HEK293 (cell line): ENCODE data around the gene ATP6V0C.

Experiments used
- CTCF ChIA-PET: fragments of 350-600 bp; formaldehyde crosslinking; extraction: SDS; loops from one replicate; lab custom pipeline; 2021; ENCODE audit warnings: antibody characterized with exemption; lab: Yijun Ruan, JAX
- POLR2A ChIA-PET: fragments of 300-600 bp; formaldehyde crosslinking; extraction: SDS; loops from one replicate; lab custom pipeline; 2020; ENCODE audit warnings: antibody characterized with exemption, inconsistent platforms; lab: Yijun Ruan, JAX
- H3K27ac ChIP-seq: fragments of 200-500 bp; sonication (Bioruptor generic); 2 replicates; pipeline ENCODE4 v1.5.1; 2014; ENCODE audit warnings: low read depth, low read length, control low read depth, inconsistent platforms; ENCODE audit errors: extremely low read depth
- H3K36me3 ChIP-seq, 2 experiments: fragments of 200-500 bp in 1 of 2; sonication (Bioruptor generic) in 1 of 2; 1 replicate in 1 of 2; 2 replicates in 1 of 2; pipeline ENCODE4 v1.5.1; 2014 to 2017; ENCODE audit warnings: inconsistent platforms in 2 of 2, low read length in 2 of 2; ENCODE audit not compliant: control insufficient read depth in 2 of 2, insufficient read depth in 1 of 2
- H3K4me1 ChIP-seq: fragments of 200-500 bp; sonication (Bioruptor generic); 2 replicates; pipeline ENCODE4 v1.5.1; 2014; ENCODE audit warnings: mild to moderate bottlenecking, low read length, inconsistent platforms; ENCODE audit not compliant: control insufficient read depth, insufficient read depth
- H3K4me3 ChIP-seq: 2 replicates; pipeline ENCODE4 v1.5.1; 2011; ENCODE audit warnings: low read depth, mild to moderate bottlenecking, control low read depth, low read length, moderate library complexity
- H3K9me3 ChIP-seq: fragments of 200-500 bp; sonication (Bioruptor generic); 2 replicates; pipeline ENCODE4 v1.5.1; 2014; ENCODE audit warnings: low read depth, low read length, inconsistent platforms; ENCODE audit not compliant: control insufficient read depth, insufficient read depth
- EGR2 ChIP-seq: fragments of 450-650 bp; formaldehyde crosslinking; IDR thresholded peaks from 2 replicates; pipeline ENCODE4 v1.5.1; 2016; ENCODE audit warnings: low read depth, missing biosample characterization, missing genetic modification characterization
- GLI4 ChIP-seq: fragments of 450-650 bp; formaldehyde crosslinking; IDR thresholded peaks from 2 replicates; pipeline ENCODE4 v1.5.1; 2016; ENCODE audit warnings: missing biosample characterization, missing genetic modification characterization
- GLIS1 ChIP-seq: fragments of 450-650 bp; formaldehyde crosslinking; IDR thresholded peaks from 2 replicates; pipeline ENCODE4 v1.5.1; 2016; ENCODE audit warnings: missing biosample characterization, missing genetic modification characterization
- KLF16 ChIP-seq: fragments of 450-650 bp; formaldehyde crosslinking; IDR thresholded peaks from 2 replicates; pipeline ENCODE4 v1.5.1; 2017; ENCODE audit warnings: missing biosample characterization, missing genetic modification characterization
- SCRT1 ChIP-seq: fragments of 450-650 bp; formaldehyde crosslinking; IDR thresholded peaks from 2 replicates; pipeline ENCODE4 v1.5.1; 2016; ENCODE audit warnings: missing biosample characterization, missing genetic modification characterization, borderline replicate concordance
- SP3 ChIP-seq: fragments of 450-650 bp; formaldehyde crosslinking; IDR thresholded peaks from 2 replicates; pipeline ENCODE4 v1.5.1; 2016; ENCODE audit warnings: missing biosample characterization, missing genetic modification characterization
- TCF7L2 ChIP-seq: IDR thresholded peaks from 2 replicates; pipeline ENCODE4 v1.6.1; 2011; ENCODE audit warnings: low read depth, mild to moderate bottlenecking, inconsistent platforms, low read length, moderate library complexity, borderline replicate concordance
- ZFP37 ChIP-seq: fragments of 450-650 bp; formaldehyde crosslinking; IDR thresholded peaks from 2 replicates; pipeline ENCODE4 v1.5.1; 2016; ENCODE audit warnings: missing biosample characterization, missing genetic modification characterization
- ZNF112 ChIP-seq: fragments of 450-650 bp; formaldehyde crosslinking; IDR thresholded peaks from 2 replicates; pipeline ENCODE4 v1.5.0; 2017; ENCODE audit warnings: missing biosample characterization, missing genetic modification characterization
- ZNF114 ChIP-seq: fragments of 450-650 bp; formaldehyde crosslinking; IDR thresholded peaks from 2 replicates; pipeline ENCODE4 v1.5.0; 2017; ENCODE audit warnings: missing biosample characterization, missing genetic modification characterization
- ZNF132 ChIP-seq: fragments of 450-650 bp; formaldehyde crosslinking; IDR thresholded peaks from 2 replicates; pipeline ENCODE4 v1.5.1; 2017; ENCODE audit warnings: missing biosample characterization, missing genetic modification characterization, borderline replicate concordance
- ZNF146 ChIP-seq: fragments of 450-650 bp; formaldehyde crosslinking; IDR thresholded peaks from 2 replicates; pipeline ENCODE4 v1.5.1; 2016; ENCODE audit warnings: missing biosample characterization, missing genetic modification characterization
- ZNF155 ChIP-seq: fragments of 450-650 bp; formaldehyde crosslinking; IDR thresholded peaks from 2 replicates; pipeline ENCODE4 v1.5.1; 2016; ENCODE audit warnings: missing biosample characterization, missing genetic modification characterization
- ZNF169 ChIP-seq: fragments of 450-650 bp; formaldehyde crosslinking; IDR thresholded peaks from 2 replicates; pipeline ENCODE4 v1.5.1; 2016; ENCODE audit warnings: missing biosample characterization, missing genetic modification characterization
- ZNF211 ChIP-seq: fragments of 450-650 bp; formaldehyde crosslinking; IDR thresholded peaks from 2 replicates; pipeline ENCODE4 v1.5.1; 2016; ENCODE audit warnings: low read depth, missing biosample characterization, missing genetic modification characterization
- ZNF544 ChIP-seq: fragments of 450-650 bp; formaldehyde crosslinking; IDR thresholded peaks from 2 replicates; pipeline ENCODE4 v1.5.0; 2017; ENCODE audit warnings: missing biosample characterization, missing genetic modification characterization
- ZNF558 ChIP-seq: fragments of 450-650 bp; formaldehyde crosslinking; IDR thresholded peaks from 2 replicates; pipeline ENCODE4 v1.5.1; 2016; ENCODE audit warnings: missing biosample characterization, missing genetic modification characterization
- ZNF610 ChIP-seq: fragments of 450-650 bp; formaldehyde crosslinking; IDR thresholded peaks from 2 replicates; pipeline ENCODE4 v1.5.1; 2016; ENCODE audit warnings: missing biosample characterization, missing genetic modification characterization, borderline replicate concordance
- ZNF747 ChIP-seq: fragments of 450-650 bp; formaldehyde crosslinking; IDR thresholded peaks from 2 replicates; pipeline ENCODE4 v1.5.1; 2016; ENCODE audit warnings: missing biosample characterization, missing genetic modification characterization
- ZNF76 ChIP-seq: fragments of 450-650 bp; formaldehyde crosslinking; IDR thresholded peaks from 2 replicates; pipeline ENCODE4; 2016; ENCODE audit warnings: low read depth, missing biosample characterization, missing genetic modification characterization, borderline replicate concordance
- TF ChIP-seq, protein P1 (sequence below): fragments of 450-650 bp; formaldehyde crosslinking; IDR thresholded peaks from 2 replicates; pipeline ENCODE4 v1.5.0; 2017; ENCODE audit warnings: missing biosample characterization, missing genetic modification characterization, borderline replicate concordance
- TF ChIP-seq, protein P2 (sequence below): fragments of 450-650 bp; formaldehyde crosslinking; IDR thresholded peaks from 2 replicates; pipeline ENCODE4 v1.5.1; 2017; ENCODE audit warnings: missing biosample characterization, missing genetic modification characterization
- TF ChIP-seq, protein P3 (sequence below): fragments of 450-650 bp; formaldehyde crosslinking; IDR thresholded peaks from 2 replicates; pipeline ENCODE4 v1.5.1; 2016; ENCODE audit warnings: missing biosample characterization, missing genetic modification characterization, borderline replicate concordance
- TF ChIP-seq, protein P4 (sequence below): fragments of 450-650 bp; formaldehyde crosslinking; IDR thresholded peaks from 2 replicates; pipeline ENCODE4 v1.5.1; 2016; ENCODE audit warnings: missing biosample characterization, missing genetic modification characterization

The ATP6V0C gene

DNA sequence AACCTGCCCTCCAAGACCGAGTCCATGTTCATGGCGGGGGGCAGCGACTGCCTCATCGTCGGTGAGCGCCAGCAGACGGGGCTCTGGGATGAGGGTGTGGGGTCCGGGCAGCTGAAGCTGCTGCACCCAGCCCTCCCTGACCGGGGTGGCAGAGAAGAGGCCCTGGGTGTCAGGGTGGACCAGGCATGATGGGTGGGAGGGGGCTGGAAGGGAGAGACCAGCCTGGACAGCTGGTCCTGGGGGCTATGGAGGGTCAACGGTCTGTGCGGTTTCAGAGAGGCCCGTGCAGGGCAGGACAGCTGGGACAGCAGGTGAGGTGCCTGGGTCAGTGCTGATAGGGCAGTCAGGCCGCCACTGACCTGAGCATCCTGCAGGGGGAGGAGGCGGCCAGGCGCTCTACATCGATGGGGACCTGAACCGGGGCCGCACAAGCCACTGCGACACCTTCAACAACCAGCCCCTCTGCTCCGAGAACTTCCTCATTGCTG, 13.3 kb upstream of the ATP6V0C start:
- CTCF ChIA-PET, result interaction anchor here (0.6 to 2.6 kb wide), 18 partner anchors 8 to 305 kb away, joined by 3 to 28 read pairs (median 4); partner anchors contain the start of genes ATP6V0C, CASKIN1, CEMP1 and TEDC2
- Histone ChIP-seq H3K9me3 (no peaks in the 10 kb centered on the region), H3K36me3 (peaks cover 0 to 39% of the 10 kb centered on the region in 2 experiments; a peak in 1 of 3 replicates), H3K4me3 (no peak overlapping the region), H3K27ac (no peak overlapping the region), H3K4me1 (peaks cover 7% of the 10 kb centered on the region)
- POLR2A ChIA-PET, result interaction anchor here (1.2 to 2.1 kb wide), 5 partner anchors 26 to 345 kb away, joined by 4 to 27 read pairs (median 8); partner anchors contain the start of genes TBC1D24 and TRAF7
- TF ChIP-seq, protein P1, sequence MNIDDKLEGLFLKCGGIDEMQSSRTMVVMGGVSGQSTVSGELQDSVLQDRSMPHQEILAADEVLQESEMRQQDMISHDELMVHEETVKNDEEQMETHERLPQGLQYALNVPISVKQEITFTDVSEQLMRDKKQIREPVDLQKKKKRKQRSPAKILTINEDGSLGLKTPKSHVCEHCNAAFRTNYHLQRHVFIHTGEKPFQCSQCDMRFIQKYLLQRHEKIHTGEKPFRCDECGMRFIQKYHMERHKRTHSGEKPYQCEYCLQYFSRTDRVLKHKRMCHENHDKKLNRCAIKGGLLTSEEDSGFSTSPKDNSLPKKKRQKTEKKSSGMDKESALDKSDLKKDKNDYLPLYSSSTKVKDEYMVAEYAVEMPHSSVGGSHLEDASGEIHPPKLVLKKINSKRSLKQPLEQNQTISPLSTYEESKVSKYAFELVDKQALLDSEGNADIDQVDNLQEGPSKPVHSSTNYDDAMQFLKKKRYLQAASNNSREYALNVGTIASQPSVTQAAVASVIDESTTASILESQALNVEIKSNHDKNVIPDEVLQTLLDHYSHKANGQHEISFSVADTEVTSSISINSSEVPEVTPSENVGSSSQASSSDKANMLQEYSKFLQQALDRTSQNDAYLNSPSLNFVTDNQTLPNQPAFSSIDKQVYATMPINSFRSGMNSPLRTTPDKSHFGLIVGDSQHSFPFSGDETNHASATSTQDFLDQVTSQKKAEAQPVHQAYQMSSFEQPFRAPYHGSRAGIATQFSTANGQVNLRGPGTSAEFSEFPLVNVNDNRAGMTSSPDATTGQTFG (tag by site-specific recombination), result no peak
- TF ChIP-seq TCF7L2 (no peak), ZNF146 (tag by site-specific recombination) (0 out of 2 replicates have a peak, but pooled peaks have one; percentile 2), ZNF114 (no peak), ZNF155 (tag by site-specific recombination) (no peak)

DNA sequence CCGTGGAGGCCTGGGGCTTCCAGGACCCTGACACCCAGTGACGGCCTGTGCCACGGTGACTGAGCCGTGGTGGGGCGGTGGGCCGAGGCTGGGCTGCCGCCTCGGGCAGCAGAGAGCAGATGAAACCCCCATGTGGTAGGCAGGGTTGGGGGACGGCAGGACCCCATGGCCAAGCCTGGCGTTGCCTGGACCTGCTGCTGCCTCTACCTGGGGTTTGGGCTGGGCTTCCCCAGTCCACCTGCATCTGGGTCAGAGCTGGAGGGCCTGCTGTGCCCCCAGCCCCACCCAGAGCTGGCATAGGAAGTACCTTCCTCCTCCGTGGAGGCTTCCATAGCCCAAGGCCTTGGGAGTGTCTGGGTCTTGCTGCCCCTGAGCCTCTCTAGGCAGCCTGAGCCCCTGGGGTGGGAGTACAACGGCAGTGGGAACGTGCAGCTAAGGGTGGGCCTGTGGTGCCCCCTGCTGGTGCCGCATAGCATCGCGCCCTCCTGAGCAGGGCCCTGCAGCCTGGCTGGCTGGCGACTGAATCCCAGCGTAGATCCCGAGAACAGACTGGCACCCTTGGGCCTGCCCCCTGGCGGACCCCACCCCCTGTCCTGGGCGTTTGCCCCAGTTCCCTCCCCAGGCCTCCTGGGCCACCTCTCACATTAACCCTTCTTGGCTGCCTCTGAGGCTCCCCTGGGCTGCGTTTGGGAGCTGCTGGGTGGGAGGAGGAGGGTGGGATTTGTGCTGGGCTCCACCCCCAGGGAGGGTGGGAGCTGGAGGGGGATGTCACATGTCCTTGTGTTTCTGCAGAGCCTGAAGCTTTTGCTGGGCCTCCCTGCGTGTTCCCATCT, 12.6 kb upstream of the ATP6V0C start:
- Histone ChIP-seq H3K9me3 (no peaks in the 10 kb centered on the region), H3K27ac (no peak overlapping the region), H3K4me1 (peaks cover 7% of the 10 kb centered on the region), H3K36me3 (peaks cover 0 to 37% of the 10 kb centered on the region in 2 experiments; a peak in 1 of 3 replicates), H3K4me3 (peak overlapping the region; percentile 27)
- POLR2A ChIA-PET, result interaction anchor here (0.7 to 2.1 kb wide), 16 partner anchors 12 to 346 kb away, joined by 3 to 27 read pairs (median 5); partner anchors contain the start of genes AMDHD2, ATP6V0C, CCNF and DNASE1L2
- CTCF ChIA-PET, result interaction anchor here (0.6 to 2.6 kb wide), 37 partner anchors 8 to 372 kb away, joined by 3 to 28 read pairs (median 4); partner anchors contain the start of genes ABCA3, ATP6V0C, CASKIN1 and CEMP1
- TF ChIP-seq ZNF610 (tag by site-specific recombination) (no peak), ZFP37 (tag by site-specific recombination) (no peak), GLIS1 (tag by site-specific recombination) (peak; percentile 87), ZNF146 (tag by site-specific recombination) (no peak), ZNF112 (tag by site-specific recombination) (no peak), SCRT1 (tag by site-specific recombination) (no peak), ZNF211 (tag by site-specific recombination) (no peak), GLI4 (tag by site-specific recombination) (no peak), ZNF544 (tag by site-specific recombination) (no peak), SP3 (tag by site-specific recombination) (peak; percentile 88), ZNF558 (tag by site-specific recombination) (no peak), KLF16 (tag by site-specific recombination) (peak; percentile 66; the same call in 1 of the 2 replicates), ZNF747 (no peak), ZNF132 (tag by site-specific recombination) (no peak), ZNF76 (tag by site-specific recombination) (no peak), EGR2 (tag by site-specific recombination) (peak; percentile 60; the same call in 1 of the 2 replicates), ZNF169 (no peak)
- TF ChIP-seq, protein P2, sequence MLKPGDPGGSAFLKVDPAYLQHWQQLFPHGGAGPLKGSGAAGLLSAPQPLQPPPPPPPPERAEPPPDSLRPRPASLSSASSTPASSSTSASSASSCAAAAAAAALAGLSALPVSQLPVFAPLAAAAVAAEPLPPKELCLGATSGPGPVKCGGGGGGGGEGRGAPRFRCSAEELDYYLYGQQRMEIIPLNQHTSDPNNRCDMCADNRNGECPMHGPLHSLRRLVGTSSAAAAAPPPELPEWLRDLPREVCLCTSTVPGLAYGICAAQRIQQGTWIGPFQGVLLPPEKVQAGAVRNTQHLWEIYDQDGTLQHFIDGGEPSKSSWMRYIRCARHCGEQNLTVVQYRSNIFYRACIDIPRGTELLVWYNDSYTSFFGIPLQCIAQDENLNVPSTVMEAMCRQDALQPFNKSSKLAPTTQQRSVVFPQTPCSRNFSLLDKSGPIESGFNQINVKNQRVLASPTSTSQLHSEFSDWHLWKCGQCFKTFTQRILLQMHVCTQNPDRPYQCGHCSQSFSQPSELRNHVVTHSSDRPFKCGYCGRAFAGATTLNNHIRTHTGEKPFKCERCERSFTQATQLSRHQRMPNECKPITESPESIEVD, result no peak
- TF ChIP-seq, protein P3, sequence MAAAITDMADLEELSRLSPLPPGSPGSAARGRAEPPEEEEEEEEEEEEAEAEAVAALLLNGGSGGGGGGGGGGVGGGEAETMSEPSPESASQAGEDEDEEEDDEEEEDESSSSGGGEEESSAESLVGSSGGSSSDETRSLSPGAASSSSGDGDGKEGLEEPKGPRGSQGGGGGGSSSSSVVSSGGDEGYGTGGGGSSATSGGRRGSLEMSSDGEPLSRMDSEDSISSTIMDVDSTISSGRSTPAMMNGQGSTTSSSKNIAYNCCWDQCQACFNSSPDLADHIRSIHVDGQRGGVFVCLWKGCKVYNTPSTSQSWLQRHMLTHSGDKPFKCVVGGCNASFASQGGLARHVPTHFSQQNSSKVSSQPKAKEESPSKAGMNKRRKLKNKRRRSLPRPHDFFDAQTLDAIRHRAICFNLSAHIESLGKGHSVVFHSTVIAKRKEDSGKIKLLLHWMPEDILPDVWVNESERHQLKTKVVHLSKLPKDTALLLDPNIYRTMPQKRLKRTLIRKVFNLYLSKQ (tag by site-specific recombination), result no peak
- TF ChIP-seq, protein P4, sequence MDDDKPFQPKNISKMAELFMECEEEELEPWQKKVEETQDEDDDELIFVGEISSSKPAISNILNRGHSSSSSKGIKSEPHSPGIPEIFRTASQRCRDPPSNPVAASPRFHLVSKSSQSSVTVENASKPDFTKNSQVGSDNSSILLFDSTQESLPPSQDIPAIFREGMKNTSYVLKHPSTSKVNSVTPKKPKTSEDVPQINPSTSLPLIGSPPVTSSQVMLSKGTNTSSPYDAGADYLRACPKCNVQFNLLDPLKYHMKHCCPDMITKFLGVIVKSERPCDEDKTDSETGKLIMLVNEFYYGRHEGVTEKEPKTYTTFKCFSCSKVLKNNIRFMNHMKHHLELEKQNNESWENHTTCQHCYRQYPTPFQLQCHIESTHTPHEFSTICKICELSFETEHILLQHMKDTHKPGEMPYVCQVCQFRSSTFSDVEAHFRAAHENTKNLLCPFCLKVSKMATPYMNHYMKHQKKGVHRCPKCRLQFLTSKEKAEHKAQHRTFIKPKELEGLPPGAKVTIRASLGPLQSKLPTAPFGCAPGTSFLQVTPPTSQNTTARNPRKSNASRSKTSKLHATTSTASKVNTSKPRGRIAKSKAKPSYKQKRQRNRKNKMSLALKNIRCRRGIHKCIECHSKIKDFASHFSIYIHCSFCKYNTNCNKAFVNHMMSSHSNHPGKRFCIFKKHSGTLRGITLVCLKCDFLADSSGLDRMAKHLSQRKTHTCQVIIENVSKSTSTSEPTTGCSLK (tag by site-specific recombination), result no peak
